SU-DHL-6 (cell line): ENCODE measurements around the gene CYP1B1.

Experiments used
- CTCF ChIP-seq: fragments of 200-600 bp; sonication (generic); IDR thresholded peaks from one replicate; pipeline ENCODE4 v1.5.1; 2017; ENCODE audit warnings: antibody characterized with exemption, mild to moderate bottlenecking, low read length, moderate library complexity; ENCODE audit not compliant: insufficient read depth, poor library complexity, severe bottlenecking
- EZH2phosphoT487 ChIP-seq: fragments of 200-600 bp; sonication (generic), shearing (Covaris generic); conservative IDR thresholded peaks from 2 replicates; pipeline ENCODE4 v1.6.1; 2018; ENCODE audit warnings: mild to moderate bottlenecking, antibody characterized with exemption, low read length, moderate library complexity, mixed read lengths

GRCh38 chr2:38079116-38080052 is 3.4 kb upstream of the CYP1B1 start:
- TF ChIP-seq CTCF = no peak
- no peak for TF ChIP-seq EZH2phosphoT487
